GM18507 (cell line): ENCODE data around the gene FGFR2.

ENCODE experiments used
- DNase-seq: peaks from one replicate; pipeline ENCODE4 v3.0.0; 2011; ENCODE audit warnings: low read depth; ENCODE audit not compliant: insufficient read length; ENCODE audit errors: extremely low spot score
- FAIRE-seq: peaks from 2 replicates; lab custom pipeline; 2011; peaks lifted over from hg19 to GRCh38; lab: Jason Lieb, UNC

Gene FGFR2

GRCh38 chr10:121438333-121438732 lies 159.9 kb downstream of the FGFR2 start:
- no peak for FAIRE-seq

GRCh38 chr10:121437596-121437995 lies 160.6 kb downstream of the FGFR2 start:
- no peak for DNase-seq
- FAIRE-seq: no peak

More at GRCh38 chr10:121438333-121438732, 159.9 kb downstream of the FGFR2 start:
- DNase-seq: no peak

- DNase-seq: no peak
- no peak for FAIRE-seq
Observed at GRCh38 chr10:121436630-121437341, 161.5 kb downstream of the FGFR2 start.

GRCh38 chr10:121436281-121436629 lies 162.0 kb downstream of the FGFR2 start:
- FAIRE-seq: no peak
- DNase-seq: no peak

GRCh38 chr10:121435099-121435875 lies 163.0 kb downstream of the FGFR2 start:
- DNase-seq: no peak
- FAIRE-seq: no peak

GRCh38 chr10:121433965-121434364 lies 164.3 kb downstream of the FGFR2 start:
- FAIRE-seq (no peak), DNase-seq (no peak)

- FAIRE-seq (no peak), DNase-seq (no peak)
Observed at GRCh38 chr10:121428867-121429266, 169.4 kb downstream of the FGFR2 start.
